T-helper 2 cell treated with Interferon-gamma antibody and Interleukin-4, amounts not matched to agents 5 μg/mL and 100 μg/mL, for 36 hours (primary cell): ENCODE results near the gene NOL6.

Experiments used
- DNase-seq: peaks from one replicate; pipeline ENCODE4 v3.0.0; 2021; ENCODE audit warnings: low spot score
- H3K27ac Mint-ChIP-seq: one replicate; pipeline ENCODE4 v1.8.0; 2021; ENCODE audit warnings: mild to moderate bottlenecking, mixed read lengths
- H3K27me3 Mint-ChIP-seq: one replicate; pipeline ENCODE4 v1.8.0; 2021; ENCODE audit warnings: low read depth, mixed read lengths
- H3K36me3 Mint-ChIP-seq: one replicate; pipeline ENCODE4 v1.8.0; 2021; ENCODE audit warnings: low read depth, mixed read lengths
- H3K4me1 Mint-ChIP-seq: one replicate; pipeline ENCODE4 v1.8.0; 2021; ENCODE audit warnings: low read depth, mixed read lengths
- H3K4me3 Mint-ChIP-seq: one replicate; pipeline ENCODE4 v1.8.0; 2022; ENCODE audit warnings: mild to moderate bottlenecking, moderate library complexity, mixed read lengths
- H3K9me3 Mint-ChIP-seq: one replicate; pipeline ENCODE4 v1.8.0; 2021; ENCODE audit warnings: mixed read lengths

NOL6 gene

DNA sequence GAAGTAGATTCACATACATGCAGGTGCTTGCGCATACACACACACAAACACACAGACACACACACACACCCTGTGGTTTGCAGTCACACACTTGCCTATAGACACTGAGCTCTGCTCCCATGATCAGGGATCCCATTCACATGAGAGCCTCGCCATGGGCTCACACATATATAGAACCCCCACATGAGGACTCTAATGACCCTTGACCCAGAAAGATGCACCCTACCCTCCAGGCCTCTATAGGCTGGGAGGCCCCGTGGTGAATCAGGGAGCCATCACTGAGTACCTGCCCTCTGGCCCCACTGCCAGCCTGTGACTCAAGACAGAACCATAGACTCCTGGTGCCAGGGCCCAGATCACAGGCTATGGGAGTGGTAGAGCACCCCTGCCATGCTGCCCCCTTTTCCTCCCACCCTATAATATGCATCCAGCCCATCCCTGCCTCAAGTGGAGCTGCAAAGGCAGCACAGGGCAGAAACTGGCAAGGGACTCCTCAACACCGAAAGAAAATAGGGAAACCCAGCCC, 23.0 kb downstream of the NOL6 start:
- Mint-ChIP-seq H3K27ac (no peak overlapping the region), H3K27me3 (peaks cover 2% of the 10 kb centered on the region), H3K9me3 (no peaks in the 10 kb centered on the region), H3K4me1 (peaks cover 52% of the 10 kb centered on the region), H3K4me3 (no peak overlapping the region), H3K36me3 (peaks cover 4% of the 10 kb centered on the region)
- DNase-seq: no peak

DNA sequence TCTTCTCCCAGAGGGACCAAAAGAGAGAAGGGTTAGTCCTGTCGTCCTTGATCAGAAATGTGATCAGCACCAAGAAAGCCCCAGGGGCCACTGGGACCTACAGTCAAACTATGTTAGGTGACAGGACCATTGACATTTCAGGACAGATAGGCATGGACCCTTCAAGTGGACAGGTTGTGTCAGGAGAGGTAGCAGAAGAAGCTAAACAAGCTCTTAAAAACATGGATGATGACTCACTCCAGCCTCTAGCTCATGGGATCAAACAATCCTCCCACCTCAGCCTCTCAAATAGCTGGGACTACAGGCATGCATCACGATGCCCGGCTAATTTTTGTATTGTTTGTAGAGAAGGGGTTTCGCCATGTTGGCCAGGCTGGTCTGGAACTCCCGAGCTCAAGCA, 24.0 kb downstream of the NOL6 start:
- H3K4me3 Mint-ChIP-seq: no peak overlapping the region
- H3K27ac Mint-ChIP-seq: no peak overlapping the region
- no peaks in the 10 kb centered on the region for H3K9me3 Mint-ChIP-seq
- peaks cover 9% of the 10 kb centered on the region for H3K36me3 Mint-ChIP-seq
- peaks cover 56% of the 10 kb centered on the region for H3K4me1 Mint-ChIP-seq
- DNase-seq: no peak
- peaks cover 2% of the 10 kb centered on the region for H3K27me3 Mint-ChIP-seq

DNA sequence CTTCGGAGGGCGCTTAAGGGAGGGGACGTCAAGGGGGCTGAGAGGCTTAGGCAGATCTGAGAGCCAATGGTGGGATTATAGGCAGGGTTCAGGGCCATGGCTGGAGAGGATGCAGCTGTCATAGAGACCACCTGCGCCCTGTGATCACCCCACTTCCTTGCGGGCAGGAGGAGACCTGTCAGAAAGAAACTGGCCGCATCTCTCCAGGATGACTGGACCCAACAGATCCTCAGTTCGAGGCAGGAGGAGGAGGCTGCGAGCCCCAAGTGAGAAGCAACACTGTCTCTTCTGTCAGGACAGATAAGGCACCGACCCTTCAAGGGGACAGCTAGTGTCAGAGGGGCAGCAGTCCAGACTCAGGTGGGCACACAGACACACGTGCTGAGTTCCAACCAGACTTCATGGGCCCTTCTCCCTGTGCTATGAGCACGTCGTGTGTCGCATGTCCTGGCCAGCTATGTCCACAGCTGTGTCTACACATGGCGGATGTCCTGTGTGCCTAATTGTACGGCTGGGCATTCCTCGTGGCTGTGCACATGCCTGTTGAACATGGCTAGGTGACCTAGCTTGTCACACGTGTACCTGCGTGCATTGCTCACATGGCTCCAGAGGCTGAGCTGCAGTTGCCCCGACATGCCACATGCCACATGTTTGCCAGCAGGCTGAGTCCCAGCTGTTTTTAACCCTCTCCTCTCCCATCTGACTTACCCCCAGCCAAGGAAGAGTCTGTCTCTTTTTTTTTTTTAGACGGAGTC, 25.7 kb downstream of the NOL6 start:
- H3K36me3 Mint-ChIP-seq: peaks cover 16% of the 10 kb centered on the region
- H3K4me1 Mint-ChIP-seq: peaks cover 44% of the 10 kb centered on the region
- H3K27me3 Mint-ChIP-seq: peaks cover 2% of the 10 kb centered on the region
- H3K4me3 Mint-ChIP-seq: peak overlapping the region; percentile 84
- H3K9me3 Mint-ChIP-seq: no peaks in the 10 kb centered on the region
- peak overlapping the region; percentile 77 for H3K27ac Mint-ChIP-seq
- no peak for DNase-seq

DNA sequence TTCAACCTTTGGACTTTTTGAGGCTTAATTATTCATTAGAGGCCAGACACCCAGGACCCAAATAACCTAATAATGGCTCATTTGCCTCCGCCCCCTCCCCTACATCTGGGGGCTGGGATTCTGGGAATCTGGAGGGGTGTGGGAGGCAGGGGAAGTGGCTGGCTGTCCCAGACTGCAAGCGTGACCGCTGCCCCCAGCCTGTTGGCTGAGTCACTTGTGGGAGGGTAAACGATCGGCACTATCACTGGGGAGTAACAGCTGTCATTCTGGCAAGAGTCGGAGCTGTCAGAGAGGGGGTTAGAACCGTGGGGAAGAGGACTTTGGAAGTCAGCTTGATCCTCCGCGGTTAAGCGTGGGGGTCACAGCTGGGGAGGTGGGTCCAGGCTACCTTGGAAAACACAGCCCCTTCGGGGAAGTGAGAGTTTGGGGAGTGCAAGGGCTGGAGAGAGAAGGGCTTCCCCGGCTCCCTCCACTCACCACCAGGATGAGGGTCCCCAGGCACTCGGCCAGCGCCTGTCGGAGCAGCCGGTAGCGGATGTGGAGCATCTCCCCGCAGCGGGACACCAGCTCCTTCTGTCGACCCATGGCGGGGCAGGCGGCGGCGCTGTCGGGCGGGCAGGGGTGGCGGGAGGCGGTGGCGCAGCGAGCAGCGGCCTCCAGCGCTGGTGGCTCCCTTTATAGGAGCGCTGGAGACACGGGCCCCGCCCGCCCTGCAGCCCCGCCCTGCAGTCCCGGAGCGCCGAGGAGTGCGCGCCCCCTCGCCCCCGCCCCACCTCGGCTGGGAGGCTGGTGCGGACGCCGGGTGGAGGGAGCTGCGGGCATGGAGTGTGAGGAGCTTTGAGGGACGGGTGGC, 26.6 kb downstream of the NOL6 start, which contains the start of gene AQP3:
TSS of gene AQP3 (minus strand) at position 648 of the 853 bp plus-strand sequence. CDS start at position 585, 63 bp downstream.
- H3K27me3 Mint-ChIP-seq: peaks cover 2% of the 10 kb centered on the region
- H3K9me3 Mint-ChIP-seq: no peaks in the 10 kb centered on the region
- H3K27ac Mint-ChIP-seq: peak within 1 kb of the TSS; percentile 95
- H3K4me3 Mint-ChIP-seq: peak within 1 kb of the TSS; percentile 89
- peak; percentile 69 for DNase-seq
- peaks cover 37% of the 10 kb centered on the region for H3K4me1 Mint-ChIP-seq
- H3K36me3 Mint-ChIP-seq: peaks cover 18% of the 10 kb centered on the region

DNA sequence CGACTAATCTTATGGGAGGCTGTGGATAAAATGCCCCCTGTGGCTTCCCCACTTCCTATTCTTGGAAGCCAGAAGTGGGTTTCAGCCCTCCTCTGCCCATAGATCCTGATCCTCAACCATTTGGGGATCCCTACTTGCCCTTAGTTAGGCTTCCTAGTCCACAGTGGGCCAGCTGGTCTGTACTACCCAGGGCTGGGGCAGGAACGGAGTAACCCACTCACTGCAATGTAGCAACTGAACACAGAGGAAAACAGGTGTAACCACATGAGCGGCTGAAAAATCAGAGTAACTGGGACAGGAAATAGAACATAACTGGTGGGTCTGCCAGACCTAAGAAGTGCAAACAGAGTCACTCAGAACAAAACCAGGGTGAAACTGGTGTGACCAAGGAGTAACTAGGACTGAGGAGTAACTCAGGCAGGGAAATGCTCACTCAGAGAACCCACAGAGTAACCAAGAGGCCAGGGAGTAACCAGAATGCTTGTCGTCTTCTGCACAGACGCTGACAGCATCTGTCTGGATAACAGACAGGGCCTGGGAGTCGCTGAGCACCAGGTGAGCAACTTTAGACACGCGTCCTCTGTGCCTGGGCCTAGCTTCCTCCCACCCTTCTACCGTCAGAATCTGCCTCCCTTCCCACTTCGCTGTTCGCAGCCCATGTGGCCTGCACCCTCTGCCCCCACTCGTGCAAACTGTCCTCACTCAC, 27.3 kb downstream of the NOL6 start:
- Mint-ChIP-seq H3K4me1 (peaks cover 37% of the 10 kb centered on the region), H3K36me3 (peaks cover 23% of the 10 kb centered on the region), H3K27me3 (peaks cover 2% of the 10 kb centered on the region), H3K27ac (peak overlapping the region; percentile 95), H3K9me3 (no peaks in the 10 kb centered on the region), H3K4me3 (peak overlapping the region; percentile 89)
- peak; percentile 70 for DNase-seq

DNA sequence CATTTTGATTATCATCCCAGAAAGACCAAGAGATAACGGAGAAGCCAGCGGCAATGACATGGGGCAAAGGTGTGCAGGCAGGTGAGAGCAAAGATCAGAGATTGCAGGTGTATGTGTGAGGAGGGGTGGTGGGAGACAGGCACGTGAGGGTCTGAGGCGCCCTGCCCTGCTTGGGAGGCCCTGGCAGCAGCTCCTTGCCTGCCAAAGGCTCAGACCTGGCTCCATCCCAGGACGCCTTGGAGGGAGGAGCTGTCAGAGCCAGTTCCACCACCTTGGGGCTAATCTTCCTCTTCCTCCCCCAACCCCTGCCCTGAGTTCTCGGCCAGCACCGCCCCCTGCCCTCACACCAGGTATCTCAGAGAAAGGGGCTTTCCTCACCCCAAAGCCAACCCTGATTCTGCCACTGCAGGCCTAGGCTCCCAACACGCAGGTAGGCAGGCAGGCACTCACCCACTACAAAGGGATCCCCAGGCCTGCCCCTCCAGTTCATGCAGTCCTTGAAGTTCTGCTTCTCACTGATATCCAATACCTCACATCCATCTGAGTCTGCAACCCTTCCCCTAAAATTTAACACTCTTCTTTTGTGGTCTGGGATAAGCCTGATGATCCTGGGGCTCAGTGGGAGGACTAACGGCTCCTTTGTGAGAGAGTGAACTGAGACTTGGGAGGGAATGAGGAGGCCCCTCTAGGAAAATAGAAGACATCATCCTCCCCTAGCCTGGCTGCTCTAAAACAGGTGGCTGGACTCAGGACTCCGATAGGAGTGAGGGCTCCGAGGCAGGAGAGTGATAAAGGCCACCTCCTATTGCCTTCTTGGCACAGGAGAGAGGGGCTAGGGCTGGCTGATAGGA, 28.1 kb downstream of the NOL6 start:
- Mint-ChIP-seq H3K27ac (peak overlapping the region; percentile 95), H3K4me1 (peaks cover 37% of the 10 kb centered on the region), H3K36me3 (peaks cover 26% of the 10 kb centered on the region), H3K4me3 (peak overlapping the region; percentile 89), H3K9me3 (no peaks in the 10 kb centered on the region), H3K27me3 (peaks cover 2% of the 10 kb centered on the region)
- no peak for DNase-seq

DNA sequence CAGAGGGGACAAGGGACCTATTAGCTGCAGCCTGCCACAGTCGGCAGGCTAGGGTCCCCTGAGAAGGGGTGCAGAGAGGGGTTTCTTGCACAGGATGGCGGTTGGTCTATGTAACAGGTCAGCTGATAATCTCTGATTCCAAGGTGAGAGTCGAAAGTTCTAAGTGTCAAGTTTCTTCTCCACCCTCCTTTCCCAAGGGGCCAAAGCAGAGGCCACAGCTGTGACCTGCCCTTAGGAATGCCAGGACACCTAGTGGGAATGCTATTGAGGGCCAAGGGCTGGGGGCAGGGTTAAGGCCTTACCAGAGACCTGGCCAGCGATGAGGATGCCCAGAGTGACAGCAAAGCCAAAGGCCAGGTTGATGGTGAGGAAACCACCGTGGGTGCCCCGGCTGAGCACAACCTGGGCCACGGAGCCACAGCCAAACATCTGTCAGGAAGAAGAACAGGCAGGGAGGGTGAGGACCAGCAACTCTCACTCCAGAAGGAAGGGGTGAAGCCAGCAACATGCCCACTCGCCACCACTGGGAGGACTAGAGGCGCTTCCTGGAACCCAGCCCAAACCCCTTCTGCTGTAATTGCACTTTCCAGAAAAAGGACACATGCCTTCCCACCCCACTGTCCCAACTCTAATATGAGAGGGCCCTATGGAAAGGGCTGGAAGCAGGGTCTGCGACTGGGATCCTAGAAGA, 30.1 kb downstream of the NOL6 start:
- Mint-ChIP-seq H3K27ac (no peak overlapping the region), H3K27me3 (peaks cover 2% of the 10 kb centered on the region), H3K4me1 (peaks cover 38% of the 10 kb centered on the region), H3K4me3 (no peak overlapping the region), H3K36me3 (peaks cover 31% of the 10 kb centered on the region), H3K9me3 (no peaks in the 10 kb centered on the region)
- no peak for DNase-seq

DNA sequence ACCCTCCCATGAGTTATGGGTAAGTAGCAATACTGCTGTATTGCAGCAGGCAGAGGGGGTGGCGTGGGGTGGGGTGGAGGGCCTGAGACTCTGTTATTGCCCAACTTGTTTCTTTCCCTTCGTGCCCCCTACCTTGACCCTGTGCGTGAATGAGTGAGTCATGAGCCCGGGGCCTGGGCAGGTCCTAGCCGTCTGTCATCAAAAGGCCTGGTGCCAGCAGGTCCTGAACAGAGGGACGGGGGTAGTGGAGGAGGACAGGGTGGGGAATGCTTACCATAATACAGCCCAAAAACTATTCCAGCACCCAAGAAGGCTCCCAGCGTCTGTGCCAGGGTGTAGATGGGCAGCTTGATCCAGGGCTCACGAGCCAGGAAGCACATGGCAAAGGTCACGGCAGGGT, 30.7 kb downstream of the NOL6 start:
- peaks cover 33% of the 10 kb centered on the region for H3K4me1 Mint-ChIP-seq
- no peak overlapping the region for H3K27ac Mint-ChIP-seq
- H3K9me3 Mint-ChIP-seq: no peaks in the 10 kb centered on the region
- no peak overlapping the region for H3K4me3 Mint-ChIP-seq
- H3K36me3 Mint-ChIP-seq: peaks cover 31% of the 10 kb centered on the region
- no peak for DNase-seq
- H3K27me3 Mint-ChIP-seq: no peaks in the 10 kb centered on the region

DNA sequence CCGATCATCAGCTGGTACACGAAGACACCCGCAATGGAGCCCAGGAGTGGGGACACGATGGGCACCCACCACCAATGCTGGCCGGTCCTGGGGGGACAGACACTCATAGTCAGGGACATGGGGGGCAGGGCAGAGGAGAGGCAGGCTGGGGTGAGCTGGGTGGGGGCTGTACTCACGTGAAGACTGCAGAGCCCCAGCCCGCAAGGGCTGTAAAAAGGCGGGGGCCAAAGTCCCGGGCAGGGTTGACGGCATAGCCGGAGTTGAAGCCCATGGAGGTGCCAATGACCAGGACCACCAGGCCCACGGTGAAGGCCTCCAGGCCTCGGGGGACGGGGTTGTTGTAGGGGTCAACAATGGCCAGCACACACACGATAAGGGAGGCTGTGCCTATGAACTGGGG, 31.6 kb downstream of the NOL6 start:
- Mint-ChIP-seq H3K9me3 (no peaks in the 10 kb centered on the region), H3K36me3 (peaks cover 31% of the 10 kb centered on the region), H3K27me3 (no peaks in the 10 kb centered on the region), H3K27ac (no peak overlapping the region), H3K4me1 (peaks cover 35% of the 10 kb centered on the region), H3K4me3 (no peak overlapping the region)
- no peak for DNase-seq

DNA sequence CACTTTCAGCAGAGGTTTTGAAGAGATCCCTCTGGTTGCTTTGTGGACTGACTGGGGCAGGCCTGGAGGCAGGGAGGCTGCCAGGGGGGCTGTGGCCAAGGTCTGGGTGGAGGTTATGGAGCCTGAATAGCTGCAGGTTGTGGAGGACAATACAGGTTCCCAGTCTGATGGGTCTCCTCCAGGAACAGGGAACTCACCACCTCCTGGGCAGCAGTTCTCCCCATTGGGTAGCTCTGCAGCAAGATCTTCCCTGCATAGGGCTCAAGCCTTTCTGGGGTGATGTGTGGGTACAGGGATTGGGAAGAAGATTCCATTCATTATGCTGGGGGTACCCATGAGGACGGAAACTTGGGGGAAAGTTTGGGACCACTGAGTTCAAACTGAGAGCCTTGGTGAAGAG, 33.1 kb downstream of the NOL6 start:
- no peak overlapping the region for H3K27ac Mint-ChIP-seq
- DNase-seq: no peak

DNA sequence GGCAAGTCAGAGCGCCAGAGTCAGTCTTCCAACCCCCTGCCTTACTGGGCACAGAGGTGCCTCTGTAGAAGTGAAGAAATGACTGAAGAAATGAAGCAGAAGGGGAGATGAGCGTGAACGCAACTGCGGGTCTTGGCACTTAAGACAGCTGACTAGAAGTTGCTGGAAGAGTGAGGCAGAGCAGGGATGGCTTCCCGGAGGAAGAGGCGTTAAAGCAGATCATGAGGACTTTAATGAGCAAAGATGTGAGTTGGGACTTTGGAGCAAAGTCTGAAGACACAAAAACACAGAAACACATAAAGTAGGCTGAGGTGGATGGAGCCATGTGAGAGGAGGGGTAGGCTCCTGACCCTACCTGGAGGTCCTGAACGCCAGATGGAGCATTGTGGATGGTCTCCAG, 33.5 kb downstream of the NOL6 start:
- no peak for DNase-seq
- H3K9me3 Mint-ChIP-seq: no peaks in the 10 kb centered on the region
- peak overlapping the region; percentile 53 for H3K27ac Mint-ChIP-seq
- H3K4me1 Mint-ChIP-seq: peaks cover 26% of the 10 kb centered on the region
- H3K4me3 Mint-ChIP-seq: no peak overlapping the region
- no peaks in the 10 kb centered on the region for H3K27me3 Mint-ChIP-seq
- peaks cover 26% of the 10 kb centered on the region for H3K36me3 Mint-ChIP-seq

More for the DNA sequence above, 33.1 kb downstream of the NOL6 start:
- Mint-ChIP-seq H3K4me1 (peaks cover 28% of the 10 kb centered on the region), H3K27me3 (no peaks in the 10 kb centered on the region), H3K9me3 (no peaks in the 10 kb centered on the region), H3K4me3 (no peak overlapping the region), H3K36me3 (peaks cover 27% of the 10 kb centered on the region)

DNA sequence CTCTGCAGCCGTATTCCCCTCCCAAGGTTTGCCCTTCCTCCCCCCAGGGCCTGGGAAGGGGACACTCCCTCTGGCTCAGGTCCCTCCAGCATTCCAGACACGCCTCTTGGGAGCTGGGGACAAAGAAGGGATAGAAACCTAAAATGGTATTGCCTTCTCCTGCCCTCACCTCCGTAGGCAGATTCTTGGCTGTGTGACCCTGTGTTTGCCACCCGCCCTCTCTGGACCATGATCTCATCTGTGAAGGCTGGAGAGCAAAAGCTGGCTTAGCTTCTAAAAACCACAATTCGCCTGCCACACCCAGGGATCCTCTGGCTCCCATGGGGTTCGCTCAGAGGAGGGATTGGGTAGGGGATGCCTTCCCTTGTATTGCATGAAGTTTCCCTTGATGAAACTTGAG, 34.0 kb downstream of the NOL6 start:
- Mint-ChIP-seq H3K9me3 (no peaks in the 10 kb centered on the region), H3K27me3 (no peaks in the 10 kb centered on the region), H3K27ac (no peak overlapping the region), H3K4me3 (no peak overlapping the region), H3K4me1 (peaks cover 22% of the 10 kb centered on the region), H3K36me3 (peaks cover 23% of the 10 kb centered on the region)
- no peak for DNase-seq
